GM21360 (cell line): ENCODE results near the gene MMP3.

Source experiments
- ATAC-seq: cut with Tn5 transposase; IDR thresholded peaks from one replicate; pipeline ENCODE4 v1.9.1; 2021; ENCODE audit warnings: mild to moderate bottlenecking, moderate library complexity; ENCODE audit not compliant: unreplicated experiment

The MMP3 gene

DNA sequence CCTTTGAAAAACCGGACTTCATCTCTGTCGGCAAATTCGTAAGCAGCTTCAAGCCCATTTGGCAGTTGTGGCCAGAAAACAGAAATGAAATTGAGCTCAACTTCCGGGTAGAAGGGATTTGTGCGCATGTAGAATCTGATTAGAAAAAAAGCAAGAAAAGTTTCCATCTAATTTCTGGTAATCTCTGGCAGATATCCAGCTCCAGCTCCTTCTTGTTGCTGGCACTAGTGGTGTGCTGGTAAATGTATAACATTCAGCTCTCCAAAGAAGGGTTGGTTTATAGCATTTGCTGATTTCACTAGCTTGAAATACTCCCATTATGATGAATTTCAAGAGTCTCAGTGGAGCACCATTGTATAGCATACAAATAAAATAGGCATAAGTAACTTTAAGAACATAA lies 50.8 kb downstream of the MMP3 start:
- ATAC-seq, result no peak

DNA sequence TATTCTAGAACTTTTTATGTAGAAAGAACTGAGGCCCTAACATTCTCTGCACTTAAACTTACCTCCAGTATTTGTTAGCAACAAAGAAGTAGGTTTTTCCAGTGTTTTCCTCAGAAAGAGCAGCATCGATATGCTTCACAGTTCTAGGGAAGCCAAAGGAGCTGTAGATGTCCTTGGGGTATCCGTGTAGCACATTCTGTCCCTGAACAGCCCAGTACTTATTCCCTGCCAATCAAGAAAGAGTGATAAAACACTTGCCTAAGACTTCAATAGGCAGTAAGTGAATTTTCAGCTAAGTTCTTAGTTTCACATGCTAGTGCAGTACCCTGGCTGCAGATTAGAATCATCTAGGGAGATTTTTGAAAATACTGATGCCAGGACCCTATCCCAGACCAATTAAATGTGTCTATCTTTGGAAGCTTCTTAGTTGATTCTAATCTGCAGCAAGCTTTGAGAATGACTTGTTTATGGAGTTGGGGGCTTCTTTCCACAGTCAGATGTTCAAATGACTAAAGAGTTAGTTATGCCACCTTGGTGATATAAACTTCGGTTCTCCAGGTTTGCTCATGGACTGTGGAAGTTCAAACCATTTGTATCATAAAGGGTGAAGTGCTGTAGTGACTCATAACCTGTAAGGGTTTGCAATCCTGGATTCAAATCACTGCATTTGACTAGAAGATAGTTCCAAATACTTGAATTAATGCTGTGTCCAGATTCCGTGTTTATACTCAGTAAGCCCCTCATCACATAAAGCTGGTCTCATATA lies 52.0 kb downstream of the MMP3 start:
- no peak for ATAC-seq

DNA sequence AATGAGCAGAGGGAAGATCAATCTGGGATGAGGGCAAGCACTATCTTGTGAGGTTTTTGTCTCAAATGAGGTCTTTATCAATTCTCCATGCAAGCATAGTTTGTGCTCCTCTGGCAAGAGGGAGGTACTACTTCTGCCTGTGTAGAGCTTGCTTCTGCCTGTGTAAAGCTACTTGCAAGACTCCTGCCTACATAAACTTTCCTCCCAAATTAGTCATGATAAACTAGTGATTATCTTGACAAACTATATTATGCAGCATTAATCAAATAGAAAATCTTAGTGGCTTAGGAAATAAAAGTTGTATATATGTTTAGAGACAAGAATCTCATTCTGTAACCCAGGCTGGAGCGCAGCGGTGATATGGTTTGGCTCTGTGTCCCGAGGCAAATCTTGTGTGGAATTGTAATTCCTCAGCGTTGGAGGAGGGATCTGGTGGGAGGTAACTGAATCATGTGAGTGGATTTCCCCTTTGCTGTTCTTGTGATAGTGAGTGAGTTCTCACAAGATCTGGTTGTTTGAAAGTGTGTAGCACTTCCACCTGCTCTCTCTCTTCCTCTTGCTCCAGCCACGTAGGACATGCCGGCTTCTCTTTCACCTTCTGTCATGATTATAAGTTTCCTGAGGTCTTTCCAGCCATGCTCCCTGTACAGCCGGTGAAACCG lies 54.9 kb downstream of the MMP3 start:
- no peak for ATAC-seq
